HuH-7 (cell line): Measurements from ENCODE around the gene ELOA.
A peak's percentile ranks its signal among the peaks of the same experiment; 100 is the strongest.
"Not testable (repeated sequence)": the region's sequence is repeated elsewhere in the genome, so short reads cannot be mapped to it uniquely, and the experiment has no call there.

Source experiments
- DNase-seq: peaks from one replicate; pipeline ENCODE4 v3.0.0; 2011; ENCODE audit warnings: low spot score

The ELOA gene

GRCh38 chr1:23801338-23801748 is 58.1 kb downstream of the ELOA start:
- DNase-seq = no peak

- DNase-seq = no peak
Measured at GRCh38 chr1:23801876-23802275, 58.6 kb downstream of the ELOA start.

GRCh38 chr1:23802809-23803342 is 59.6 kb downstream of the ELOA start:
- DNase-seq = not testable (repeated sequence)

GRCh38 chr1:23803674-23804073 is 60.4 kb downstream of the ELOA start:
- no peak for DNase-seq

GRCh38 chr1:23804183-23804835 is 61.0 kb downstream of the ELOA start:
- DNase-seq = no peak

- DNase-seq = no peak
Measured at GRCh38 chr1:23805025-23805424, 61.8 kb downstream of the ELOA start.

- no peak for DNase-seq
Measured at GRCh38 chr1:23806280-23806679, 63.0 kb downstream of the ELOA start.

- no peak for DNase-seq
Measured at GRCh38 chr1:23807453-23807852, 64.2 kb downstream of the ELOA start.

GRCh38 chr1:23809751-23810171 is 66.5 kb downstream of the ELOA start:
- peak; percentile 82 for DNase-seq

- DNase-seq = peak; percentile 44
Measured at GRCh38 chr1:23810818-23811540, 67.7 kb downstream of the ELOA start.
